ENCODE results near the gene GRIK4.

The GRIK4 gene

GRCh38 chr11:120642196-120642894 is 130.8 kb downstream of the GRIK4 start:
- no peak for DNase-seq (ENCODE audit: low read depth)

GRCh38 chr11:120643284-120643683 is 131.7 kb downstream of the GRIK4 start:
- no peak for DNase-seq (ENCODE audit: low read depth)

- DNase-seq (ENCODE audit: low read depth) = no peak
Observed at GRCh38 chr11:120645639-120646038, 134.1 kb downstream of the GRIK4 start.

GRCh38 chr11:120646206-120646605 is 134.7 kb downstream of the GRIK4 start:
- DNase-seq (ENCODE audit: low read depth) = no peak

- no peak for DNase-seq (ENCODE audit: low read depth)
Observed at GRCh38 chr11:120647681-120648080, 136.1 kb downstream of the GRIK4 start.

- DNase-seq (ENCODE audit: low read depth) = no peak
Observed at GRCh38 chr11:120648771-120649170, 137.2 kb downstream of the GRIK4 start.

GRCh38 chr11:120649316-120649715 is 137.8 kb downstream of the GRIK4 start:
- no peak for DNase-seq (ENCODE audit: low read depth)

GRCh38 chr11:120651396-120651795 is 139.8 kb downstream of the GRIK4 start:
- no peak for DNase-seq (ENCODE audit: low read depth)

- no peak for DNase-seq (ENCODE audit: low read depth)
Observed at GRCh38 chr11:120651836-120652235, 140.3 kb downstream of the GRIK4 start.

- no peak for DNase-seq (ENCODE audit: low read depth)
Observed at GRCh38 chr11:120652705-120653335, 141.3 kb downstream of the GRIK4 start.

GRCh38 chr11:120655589-120655988 is 144.0 kb downstream of the GRIK4 start:
- DNase-seq (ENCODE audit: low read depth) = no peak

- DNase-seq (ENCODE audit: low read depth) = no peak
Observed at GRCh38 chr11:120657306-120658070, 145.9 kb downstream of the GRIK4 start.

GRCh38 chr11:120658071-120658423 is 146.5 kb downstream of the GRIK4 start:
- no peak for DNase-seq (ENCODE audit: low read depth)

- DNase-seq (ENCODE audit: low read depth) = no peak
Observed at GRCh38 chr11:120659076-120659475, 147.5 kb downstream of the GRIK4 start.

GRCh38 chr11:120660024-120660565 is 148.5 kb downstream of the GRIK4 start:
- DNase-seq (ENCODE audit: low read depth) = no peak

GRCh38 chr11:120662071-120662676 is 150.6 kb downstream of the GRIK4 start:
- no peak for DNase-seq (ENCODE audit: low read depth)

- no peak for DNase-seq (ENCODE audit: low read depth)
Observed at GRCh38 chr11:120663142-120663541, 151.6 kb downstream of the GRIK4 start.

- no peak for DNase-seq (ENCODE audit: low read depth)
Observed at GRCh38 chr11:120666121-120666639, 154.6 kb downstream of the GRIK4 start.

- no peak for DNase-seq (ENCODE audit: low read depth)
Observed at GRCh38 chr11:120667281-120667680, 155.7 kb downstream of the GRIK4 start.

- DNase-seq (ENCODE audit: low read depth) = no peak
Observed at GRCh38 chr11:120667934-120668333, 156.4 kb downstream of the GRIK4 start.

GRCh38 chr11:120668537-120668936 is 157.0 kb downstream of the GRIK4 start:
- no peak for DNase-seq (ENCODE audit: low read depth)

- DNase-seq (ENCODE audit: low read depth) = no peak
Observed at GRCh38 chr11:120674542-120674941, 163.0 kb downstream of the GRIK4 start.
